ENCODE measurements around the gene TRABD2B. TPM values are rescaled to one million over a fixed set of nuclear protein-coding genes. Genes with fewer than 3 reads are reported as not detected.

The TRABD2B gene
- total and polyA plus RNA-seq, 2 donors (not counting 3 experiments of a cell fraction or from before 2014, with no cell fraction given), result not detected

- no TSS peak for BruUV-seq (replicated peaks)
- no peaks in the 10 kb centered on the region for H3K79me2 ChIP-seq (ENCODE audit: control insufficient read depth, insufficient read depth, low read length)
- H2AFZ ChIP-seq (ENCODE audit: low read depth, low read length), result no peak overlapping the region
- ChIA-PET POLR2A (no interaction called here), CTCF (no interaction called here)
- H3K4me1 ChIP-seq (ENCODE audit: control insufficient read depth, extremely low read depth, insufficient read depth, low read length), result no peaks in the 10 kb centered on the region
- H3K4me3 ChIP-seq (replicated peaks in 1 of 3; ENCODE audit: insufficient read depth in 1 of 3, low read depth in 1 of 3, low read length in 3 of 3), result no peak overlapping the region
- H4K20me1 ChIP-seq (replicated peaks; ENCODE audit: control insufficient read depth, extremely low read depth, insufficient read depth, low read length), result no peaks in the 10 kb centered on the region
- dilution Hi-C loops (cut with MboI; ENCODE audit: extremely low pct_ligation_motif_present, low sequenced_read_pairs) (no loop called here), intact Hi-C loops (cut with micrococcal nuclease) (no loop called here)
- no peaks in the 10 kb centered on the region for H3K9me1 ChIP-seq (replicated peaks; ENCODE audit: control insufficient read depth, extremely low read depth, insufficient read depth, low read length)
- TF ChIP-seq GATA2 (IDR thresholded peaks at IDR 0.05; ENCODE audit: insufficient read depth, insufficient read length, low read depth, low read length) (no peak), POLR2AphosphoS5 (IDR thresholded peaks at IDR 0.05; ENCODE audit: insufficient read depth, low read depth, low read length) (no peak), POLR2A (IDR thresholded peaks at IDR 0.05; ENCODE audit: low read depth, low read length) (no peak), EZH2 (IDR thresholded peaks at IDR 0.05; ENCODE audit: borderline replicate concordance, low read depth, low read length, severe bottlenecking) (no peak), JUN (IDR thresholded peaks at IDR 0.05; ENCODE audit: borderline replicate concordance, insufficient read depth, insufficient read length, low read depth) (no peak), MAX (IDR thresholded peaks at IDR 0.05; ENCODE audit: insufficient read depth, insufficient read length) (no peak)
- no peak overlapping the region for H3K9ac ChIP-seq (replicated peaks; ENCODE audit: extremely low read depth, insufficient read depth, low read length)
- H3K36me3 ChIP-seq (ENCODE audit: control insufficient read depth in 2 of 2, extremely low read depth in 1 of 2, insufficient read depth in 2 of 2, low read length in 2 of 2), result no peaks in the 10 kb centered on the region
- FAIRE-seq, result no peak
- no peaks in the 10 kb centered on the region for H3K27me3 ChIP-seq (ENCODE audit: control insufficient read depth in 2 of 2, insufficient read depth in 2 of 2, low read length in 2 of 2)
- H3K4me2 ChIP-seq (ENCODE audit: insufficient read depth, low read length), result no peak overlapping the region
- DNase-seq (ENCODE audit: low read depth, low spot score), result no peak
- no peaks in the 10 kb centered on the region for H3K9me3 ChIP-seq (replicated peaks; ENCODE audit: control insufficient read depth, insufficient read depth, low read length)
- H3K27ac ChIP-seq (ENCODE audit: insufficient read depth, low read depth, low read length), result no peak overlapping the region
Observed at GRCh38 chr1:47965816-47966215, 31.4 kb downstream of the TRABD2B start.

- CTCF ChIA-PET, result no interaction called here
- no peak overlapping the region for H3K27ac ChIP-seq (ENCODE audit: insufficient read depth, low read depth, low read length)
- BruUV-seq (replicated peaks), result no TSS peak
- H3K4me2 ChIP-seq (ENCODE audit: insufficient read depth, low read length), result no peak overlapping the region
- H3K27me3 ChIP-seq (ENCODE audit: control insufficient read depth in 2 of 2, insufficient read depth in 2 of 2, low read length in 2 of 2), result no peaks in the 10 kb centered on the region
- H3K4me1 ChIP-seq (ENCODE audit: control insufficient read depth, extremely low read depth, insufficient read depth, low read length), result no peaks in the 10 kb centered on the region
- H3K9ac ChIP-seq (replicated peaks; ENCODE audit: extremely low read depth, insufficient read depth, low read length), result no peak overlapping the region
- intact Hi-C loops (cut with micrococcal nuclease), result no loop called here
- no peaks in the 10 kb centered on the region for H3K79me2 ChIP-seq (ENCODE audit: control insufficient read depth, insufficient read depth, low read length)
- no peaks in the 10 kb centered on the region for H4K20me1 ChIP-seq (replicated peaks; ENCODE audit: control insufficient read depth, extremely low read depth, insufficient read depth, low read length)
- POLR2A ChIA-PET, result no interaction called here
- no peaks in the 10 kb centered on the region for H3K9me3 ChIP-seq (replicated peaks; ENCODE audit: control insufficient read depth, insufficient read depth, low read length)
- H3K36me3 ChIP-seq (ENCODE audit: control insufficient read depth in 2 of 2, extremely low read depth in 1 of 2, insufficient read depth in 2 of 2, low read length in 2 of 2), result no peaks in the 10 kb centered on the region
- H3K4me3 ChIP-seq (replicated peaks in 1 of 3; ENCODE audit: insufficient read depth in 1 of 3, low read depth in 1 of 3, low read length in 3 of 3), result no peak overlapping the region
- TF ChIP-seq CTCF (IDR thresholded peaks at IDR 0.05; ENCODE audit: extremely low read depth in 1 of 2, insufficient read depth in 1 of 2, low read depth in 1 of 2, low read length in 2 of 2), result no peak
- TF ChIP-seq EZH2 (IDR thresholded peaks at IDR 0.05; ENCODE audit: borderline replicate concordance, low read depth, low read length, severe bottlenecking), result no peak
- TF ChIP-seq MAX (IDR thresholded peaks at IDR 0.05; ENCODE audit: insufficient read depth, insufficient read length), result no peak
- TF ChIP-seq POLR2AphosphoS5 (IDR thresholded peaks at IDR 0.05; ENCODE audit: insufficient read depth, low read depth, low read length), result no peak
- no peak for TF ChIP-seq GATA2 (IDR thresholded peaks at IDR 0.05; ENCODE audit: insufficient read depth, insufficient read length, low read depth, low read length)
- no peak for TF ChIP-seq MYC (IDR thresholded peaks at IDR 0.05; ENCODE audit: low read depth, low read length)
- no peak for TF ChIP-seq FOS (IDR thresholded peaks at IDR 0.05; ENCODE audit: borderline replicate concordance, insufficient read depth, low read length)
- no peak for TF ChIP-seq POLR2A (IDR thresholded peaks at IDR 0.05; ENCODE audit: low read depth, low read length)
- DNase-seq (ENCODE audit: low read depth, low spot score) (no peak), FAIRE-seq (no peak)
- H3K9me1 ChIP-seq (replicated peaks; ENCODE audit: control insufficient read depth, extremely low read depth, insufficient read depth, low read length), result no peaks in the 10 kb centered on the region
- dilution Hi-C loops (cut with MboI; ENCODE audit: extremely low pct_ligation_motif_present, low sequenced_read_pairs), result no loop called here
- H2AFZ ChIP-seq (ENCODE audit: low read depth, low read length), result no peak overlapping the region
Observed at GRCh38 chr1:47964636-47965035, 32.5 kb downstream of the TRABD2B start.
